Activated CD8-positive, alpha-beta T cell treated with anti-CD3 and anti-CD28 coated beads for 36 hours (primary cell): Measurements from ENCODE around the gene CDKL4. TPM values are rescaled to one million over a fixed set of nuclear protein-coding genes. Genes with fewer than 3 reads are reported as not detected.

Experiments
- ATAC-seq: fragments of 200-7000 bp; cut with Tn5 transposase; one replicate; pipeline ENCODE4 v1.10.0; 2021; ENCODE audit warnings: mild to moderate bottlenecking, moderate library complexity
- CTCF ChIA-PET: fragments of 350-600 bp; sonication (Branson Sonifier 250); formaldehyde crosslinking; loops from one replicate; lab custom pipeline; 2021; ENCODE audit warnings: antibody characterized with exemption; lab: Charles Lee
- POLR2A ChIA-PET: fragments of 350-600 bp; sonication (Branson Sonifier 250); formaldehyde crosslinking; loops from one replicate; lab custom pipeline; 2021; ENCODE audit warnings: antibody characterized with exemption; lab: Charles Lee
- DNase-seq: peaks from one replicate; pipeline ENCODE4 v3.0.0-alpha.2; 2020
- H3K27ac Mint-ChIP-seq: one replicate; pipeline ENCODE4 v1.8.0; 2021; ENCODE audit warnings: mild to moderate bottlenecking, mixed read lengths
- H3K27me3 Mint-ChIP-seq: one replicate; pipeline ENCODE4 v1.8.0; 2021; ENCODE audit warnings: mixed read lengths
- H3K36me3 Mint-ChIP-seq: one replicate; pipeline ENCODE4 v1.8.0; 2021; ENCODE audit warnings: low read depth, mixed read lengths
- H3K4me1 Mint-ChIP-seq: one replicate; pipeline ENCODE4 v1.8.0; 2021; ENCODE audit warnings: low read depth, mixed read lengths
- H3K4me3 Mint-ChIP-seq: one replicate; pipeline ENCODE4 v1.8.0; 2021; ENCODE audit warnings: mild to moderate bottlenecking, moderate library complexity, mixed read lengths
- H3K9me3 Mint-ChIP-seq: one replicate; pipeline ENCODE4 v1.8.0; 2021; ENCODE audit warnings: mixed read lengths
- intact Hi-C: fragments of 100-400 bp; cut with micrococcal nuclease; formaldehyde crosslinking; loops from one replicate; pipeline ENCODE4 v1.10.0; 2022
- total RNA-seq, 2 experiments: library from RNA; stranded (reverse); gene quantifications; one replicate each; pipeline ENCODE4 v1.2.3, GENCODE V29; 2021
- TF ChIP-seq, protein P1 (sequence below): fragments of 200-600 bp; IDR thresholded peaks from one replicate; pipeline ENCODE4 v1.8.0; 2022; ENCODE audit warnings: antibody characterized with exemption, mild to moderate bottlenecking

The CDKL4 gene
- total RNA-seq, 2 experiments from 2014 or later: 0.29 TPM; not detected in 1

DNA sequence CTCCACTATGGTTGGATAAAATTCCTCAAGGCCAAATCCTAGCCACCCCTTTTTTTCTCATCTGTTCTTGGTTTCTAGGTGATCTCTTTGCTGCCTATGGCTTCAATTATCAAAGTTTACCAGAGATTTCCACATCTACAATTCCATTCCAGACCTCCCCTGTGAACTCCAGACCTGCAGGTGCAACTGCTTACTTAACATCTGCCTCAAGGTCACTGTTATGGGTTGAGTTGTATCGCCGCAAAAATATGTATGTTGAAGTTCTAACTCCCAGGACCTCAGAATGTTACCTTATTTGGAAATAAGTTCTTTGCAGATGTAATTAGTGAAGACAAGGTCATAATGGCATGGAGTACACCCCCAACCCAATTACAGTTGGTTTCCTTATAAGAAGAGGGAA lies 62.5 kb downstream of the CDKL4 start:
- CTCF ChIA-PET: no interaction called here
- no peak overlapping the region for H3K27ac Mint-ChIP-seq
- POLR2A ChIA-PET: no interaction called here

DNA sequence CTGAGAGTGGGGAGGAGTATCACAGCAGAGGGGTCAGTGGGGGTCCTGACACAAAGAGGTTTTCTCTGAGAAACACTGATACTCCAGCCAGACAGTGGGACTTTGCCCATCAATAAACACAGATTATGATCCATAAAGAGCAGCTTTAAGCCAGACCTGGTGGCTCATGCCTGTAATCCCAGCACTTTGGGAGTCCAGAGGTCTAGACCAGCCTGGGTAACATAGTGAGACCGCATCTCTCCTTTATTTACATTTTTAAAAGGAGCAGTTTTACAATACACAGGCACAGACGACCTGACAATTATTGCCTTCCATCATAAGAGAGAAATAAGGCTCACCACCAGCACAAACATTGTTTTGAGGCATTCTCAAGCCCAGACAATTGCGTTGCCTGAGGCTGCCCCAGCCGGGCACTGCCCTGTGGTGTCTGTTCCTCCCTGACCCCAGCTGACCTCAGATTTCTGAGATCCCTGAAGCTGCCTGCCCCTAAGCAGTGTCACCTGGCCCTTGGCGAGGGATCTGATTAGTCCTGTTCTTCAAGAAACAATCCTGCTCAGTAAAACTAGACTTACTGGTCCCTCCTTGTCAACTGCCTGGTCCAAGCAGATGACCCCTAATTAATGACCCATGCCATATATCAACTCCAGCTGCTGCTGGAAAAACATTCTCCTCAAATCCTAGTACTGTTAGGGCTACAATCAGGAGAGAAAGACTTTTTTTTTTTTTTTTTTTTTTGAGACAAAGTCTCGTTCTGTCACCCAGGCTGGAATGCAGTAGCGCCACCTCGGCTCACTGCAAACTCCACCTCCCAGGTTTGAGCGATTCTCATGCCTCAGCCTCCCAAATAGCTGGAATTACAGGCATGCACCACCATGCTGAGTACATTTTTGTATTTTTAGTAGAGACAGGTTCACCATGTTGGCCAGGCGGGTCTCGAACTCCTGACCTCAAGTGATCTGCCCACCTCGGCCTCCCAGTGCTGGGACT lies 63.5 kb downstream of the CDKL4 start:
- H3K27me3 Mint-ChIP-seq: no peaks in the 10 kb centered on the region
- intact Hi-C loops: no loop called here
- TF ChIP-seq, protein P1, sequence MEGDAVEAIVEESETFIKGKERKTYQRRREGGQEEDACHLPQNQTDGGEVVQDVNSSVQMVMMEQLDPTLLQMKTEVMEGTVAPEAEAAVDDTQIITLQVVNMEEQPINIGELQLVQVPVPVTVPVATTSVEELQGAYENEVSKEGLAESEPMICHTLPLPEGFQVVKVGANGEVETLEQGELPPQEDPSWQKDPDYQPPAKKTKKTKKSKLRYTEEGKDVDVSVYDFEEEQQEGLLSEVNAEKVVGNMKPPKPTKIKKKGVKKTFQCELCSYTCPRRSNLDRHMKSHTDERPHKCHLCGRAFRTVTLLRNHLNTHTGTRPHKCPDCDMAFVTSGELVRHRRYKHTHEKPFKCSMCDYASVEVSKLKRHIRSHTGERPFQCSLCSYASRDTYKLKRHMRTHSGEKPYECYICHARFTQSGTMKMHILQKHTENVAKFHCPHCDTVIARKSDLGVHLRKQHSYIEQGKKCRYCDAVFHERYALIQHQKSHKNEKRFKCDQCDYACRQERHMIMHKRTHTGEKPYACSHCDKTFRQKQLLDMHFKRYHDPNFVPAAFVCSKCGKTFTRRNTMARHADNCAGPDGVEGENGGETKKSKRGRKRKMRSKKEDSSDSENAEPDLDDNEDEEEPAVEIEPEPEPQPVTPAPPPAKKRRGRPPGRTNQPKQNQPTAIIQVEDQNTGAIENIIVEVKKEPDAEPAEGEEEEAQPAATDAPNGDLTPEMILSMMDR: no peak

More for the DNA sequence above, 62.5 kb downstream of the CDKL4 start:
- H3K27me3 Mint-ChIP-seq: no peaks in the 10 kb centered on the region
- H3K4me3 Mint-ChIP-seq: no peak overlapping the region
- no peaks in the 10 kb centered on the region for H3K9me3 Mint-ChIP-seq
- no peaks in the 10 kb centered on the region for H3K4me1 Mint-ChIP-seq
- intact Hi-C loops: no loop called here
- ATAC-seq: no peak
- DNase-seq: no peak
- TF ChIP-seq, protein P1: no peak
- H3K36me3 Mint-ChIP-seq: no peaks in the 10 kb centered on the region

DNA sequence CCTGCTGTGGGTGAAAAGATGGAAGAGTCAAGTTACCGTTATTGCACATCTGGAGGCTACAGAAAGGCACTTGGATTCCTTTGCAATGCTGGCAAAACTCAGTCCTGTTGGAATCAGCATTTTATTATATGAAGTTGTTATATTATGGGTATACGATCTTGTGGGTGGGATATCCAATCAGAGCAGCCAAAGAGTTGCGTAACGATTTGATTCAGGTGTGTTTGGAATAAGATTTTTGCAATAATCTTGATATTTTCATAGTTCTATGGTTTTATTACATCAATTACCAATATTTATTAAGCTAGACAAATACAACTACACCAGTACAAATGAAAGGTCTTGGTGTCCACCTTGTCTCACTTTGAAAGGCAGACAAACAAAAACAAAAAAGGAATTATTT lies 65.0 kb downstream of the CDKL4 start:
- TF ChIP-seq, protein P1: no peak
- POLR2A ChIA-PET: no interaction called here
- no peak overlapping the region for H3K27ac Mint-ChIP-seq
- DNase-seq (no peak), ATAC-seq (no peak)
- no peaks in the 10 kb centered on the region for H3K4me1 Mint-ChIP-seq
- H3K36me3 Mint-ChIP-seq: no peaks in the 10 kb centered on the region
- intact Hi-C loops: no loop called here
- CTCF ChIA-PET: interaction anchor here (1.6 kb wide), 1 partner anchor 17 kb away, joined by 4 read pairs; no protein-coding TSS in a partner anchor
- H3K4me3 Mint-ChIP-seq: no peak overlapping the region
- H3K27me3 Mint-ChIP-seq: no peaks in the 10 kb centered on the region
- H3K9me3 Mint-ChIP-seq: no peaks in the 10 kb centered on the region

More for the DNA sequence above, 63.5 kb downstream of the CDKL4 start:
- Mint-ChIP-seq H3K9me3 (no peaks in the 10 kb centered on the region), H3K4me3 (no peak overlapping the region), H3K4me1 (no peaks in the 10 kb centered on the region), H3K27ac (no peak overlapping the region), H3K36me3 (no peaks in the 10 kb centered on the region)
- ChIA-PET POLR2A (no interaction called here), CTCF (interaction anchor here (1.6 kb wide), 1 partner anchor 15 kb away, joined by 4 read pairs; no protein-coding TSS in a partner anchor)
- no peak for DNase-seq
- no peak for ATAC-seq

DNA sequence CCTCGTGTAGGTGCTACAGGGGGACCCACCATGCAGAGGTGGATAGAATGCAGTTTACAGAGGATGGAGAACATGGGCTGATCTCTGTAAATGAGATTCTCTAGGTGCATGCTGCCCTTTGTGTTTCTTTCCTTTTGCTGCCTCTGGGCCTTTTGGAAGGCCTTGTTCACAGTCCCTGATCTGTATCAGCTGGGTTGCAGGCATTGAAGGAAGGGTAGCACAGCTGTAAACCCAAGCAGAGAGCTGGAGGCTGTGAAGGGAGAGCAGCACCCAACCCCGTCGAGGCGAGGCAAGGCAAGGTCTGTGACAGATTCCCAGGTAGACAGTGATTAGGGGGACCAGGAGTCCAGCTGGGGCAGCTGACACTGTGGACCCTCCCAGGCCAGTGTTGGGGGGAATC lies 66.8 kb downstream of the CDKL4 start:
- Mint-ChIP-seq H3K27ac (no peak overlapping the region), H3K9me3 (no peaks in the 10 kb centered on the region), H3K27me3 (no peaks in the 10 kb centered on the region), H3K4me1 (no peaks in the 10 kb centered on the region), H3K4me3 (no peak overlapping the region), H3K36me3 (no peaks in the 10 kb centered on the region)
- TF ChIP-seq, protein P1: no peak
- no peak for ATAC-seq
- no peak for DNase-seq
- intact Hi-C loops: no loop called here
- POLR2A ChIA-PET: no interaction called here
- CTCF ChIA-PET: no interaction called here
